K562 (cell line): ENCODE measurements around the gene GTPBP2. TPM values are rescaled to one million over a fixed set of nuclear protein-coding genes. Genes with fewer than 3 reads are reported as not detected.
A peak's percentile ranks its signal among the peaks of the same experiment; 100 is the strongest.

ENCODE experiments used
- CEBPZ ChIP-seq: fragments of 150-350 bp; IDR thresholded peaks from 2 replicates; pipeline ENCODE4 v1.6.1; 2014; ENCODE audit warnings: low read depth, mild to moderate bottlenecking, low read length, borderline replicate concordance
- CHD2 ChIP-seq: IDR thresholded peaks from 2 replicates; pipeline ENCODE4 v1.6.1; 2011; ENCODE audit warnings: low read depth, low read length
- CREM ChIP-seq: IDR thresholded peaks from 2 replicates; pipeline ENCODE4 v1.6.1; 2014; ENCODE audit warnings: antibody characterized with exemption, low read depth
- DPF2 ChIP-seq: fragments of 450-650 bp; IDR thresholded peaks from 2 replicates; pipeline ENCODE4 v1.6.1; 2016
- ESRRB ChIP-seq: fragments of 250-450 bp; sonication (Bioruptor Pico); IDR thresholded peaks from 2 replicates; pipeline ENCODE4 v1.5.0; 2020; ENCODE audit warnings: mild to moderate bottlenecking, moderate library complexity, borderline replicate concordance
- FOXP1 ChIP-seq: sonication (generic); formaldehyde crosslinking; IDR thresholded peaks from 2 replicates; pipeline ENCODE4 v1.8.0; 2022; ENCODE audit warnings: mild to moderate bottlenecking, missing genetic modification reagents
- PRPF4 ChIP-seq: fragments of 200-400 bp; formaldehyde crosslinking; IDR thresholded peaks from one replicate; pipeline ENCODE4 v1.6.1; 2017; ENCODE audit warnings: low read length, low read depth, mild to moderate bottlenecking; ENCODE audit not compliant: insufficient read depth, poor library complexity, severe bottlenecking
- RFX1 ChIP-seq: fragments of 450-650 bp; IDR thresholded peaks from 2 replicates; pipeline ENCODE4 v1.6.1; 2016; ENCODE audit warnings: mild to moderate bottlenecking, moderate library complexity
- SP1 ChIP-seq: sonication (generic); formaldehyde crosslinking; IDR thresholded peaks from 2 replicates; pipeline ENCODE4 v1.8.1; 2022; ENCODE audit warnings: mild to moderate bottlenecking, missing genetic modification reagents
- polyA plus RNA-seq, 8 experiments: library from polyadenylated mRNA; depleted of rRNA in 4 of 8; stranded (reverse) in 5 of 8; unstranded in 3 of 8; fragments of >200 nt; fragmentation: Nextera tagmentation in 2 of 8; fragmentation: Illumina TruSeq in 1 of 8; extraction: Ambion mirVana in 2 of 8; extraction: Trizol in 1 of 8; gene quantifications; 2 replicates each; pipeline versions ENCODE4 v1.2.1 to v1.2.3, GENCODE V29; 2011 to 2014; ENCODE audit warnings: inconsistent platforms in 1 of 8, missing spikeins in 1 of 8
- total RNA-seq, 7 experiments: library from RNA; depleted of rRNA in 6 of 7; stranded (reverse); fragments of >200 nt in 6 of 7; fragmentation: Illumina TruSeq in 2 of 7; extraction: Trizol in 2 of 7; gene quantifications; 2 replicates each; pipeline versions ENCODE4 v1.2.1 to v1.2.3, GENCODE V29; 2011 to 2021; ENCODE audit warnings: low replicate concordance in 1 of 7
- TF ChIP-seq, protein P1 (sequence below): fragments of 200-800 bp; sonication (Bioruptor generic); IDR thresholded peaks from 2 replicates; pipeline ENCODE4 v1.6.1; 2016; ENCODE audit warnings: missing genetic modification characterization, missing compliant biosample characterization
- TF ChIP-seq, protein P2 (sequence below): fragments of 450-650 bp; IDR thresholded peaks from 2 replicates; pipeline ENCODE4 v1.6.1; 2016; ENCODE audit warnings: low read depth, mild to moderate bottlenecking, moderate library complexity
- TF ChIP-seq, protein P3 (sequence below): sonication (generic); IDR thresholded peaks from 2 replicates; pipeline ENCODE4 v1.6.1; 2016

GTPBP2 gene
- total and polyA plus RNA-seq, 9 of the 15 experiments (the other 6 are each of a cell fraction or from before 2014, with no cell fraction given) = 48.4 to 196 (median 111) TPM

DNA sequence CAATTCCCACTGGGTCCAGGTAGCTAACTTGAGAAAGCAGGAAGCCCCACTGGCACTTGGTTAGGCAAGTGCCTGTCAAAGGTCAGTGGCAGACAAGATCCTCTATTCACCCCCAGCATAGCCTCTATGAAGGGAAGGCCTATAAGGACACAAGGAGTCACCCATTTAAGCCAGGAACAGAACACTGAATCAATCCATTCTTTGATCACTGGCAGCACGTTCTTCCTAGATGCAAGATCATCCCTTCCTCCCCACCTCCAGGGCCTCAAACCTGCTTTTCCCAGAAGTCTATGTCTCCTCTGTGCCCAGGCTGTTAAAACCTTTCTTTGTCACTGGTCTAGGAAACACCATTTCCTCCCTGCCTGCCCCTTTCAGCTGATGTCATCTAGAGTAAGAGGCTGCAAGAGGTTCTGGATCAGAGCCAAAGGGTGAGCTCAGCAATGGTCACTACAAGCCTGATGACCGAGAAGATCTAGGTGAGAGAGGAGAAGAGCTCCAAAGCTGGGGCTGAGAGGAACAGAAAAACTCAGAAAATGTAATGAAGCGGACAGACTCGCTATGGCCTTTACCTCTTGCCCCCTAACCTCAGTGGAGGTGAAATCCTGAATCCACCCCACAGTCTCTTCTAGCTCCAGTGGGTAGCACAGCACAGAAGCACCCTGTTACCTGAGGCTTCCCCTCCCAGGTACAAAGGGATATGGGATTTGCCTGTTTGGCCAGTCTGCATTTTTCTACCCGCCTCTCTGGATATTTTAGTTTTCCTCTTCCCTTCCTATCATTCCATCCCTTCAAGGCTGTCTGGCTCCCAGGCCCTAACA is 1.8 kb downstream of the GTPBP2 start (continued):
- TF ChIP-seq, protein P1, sequence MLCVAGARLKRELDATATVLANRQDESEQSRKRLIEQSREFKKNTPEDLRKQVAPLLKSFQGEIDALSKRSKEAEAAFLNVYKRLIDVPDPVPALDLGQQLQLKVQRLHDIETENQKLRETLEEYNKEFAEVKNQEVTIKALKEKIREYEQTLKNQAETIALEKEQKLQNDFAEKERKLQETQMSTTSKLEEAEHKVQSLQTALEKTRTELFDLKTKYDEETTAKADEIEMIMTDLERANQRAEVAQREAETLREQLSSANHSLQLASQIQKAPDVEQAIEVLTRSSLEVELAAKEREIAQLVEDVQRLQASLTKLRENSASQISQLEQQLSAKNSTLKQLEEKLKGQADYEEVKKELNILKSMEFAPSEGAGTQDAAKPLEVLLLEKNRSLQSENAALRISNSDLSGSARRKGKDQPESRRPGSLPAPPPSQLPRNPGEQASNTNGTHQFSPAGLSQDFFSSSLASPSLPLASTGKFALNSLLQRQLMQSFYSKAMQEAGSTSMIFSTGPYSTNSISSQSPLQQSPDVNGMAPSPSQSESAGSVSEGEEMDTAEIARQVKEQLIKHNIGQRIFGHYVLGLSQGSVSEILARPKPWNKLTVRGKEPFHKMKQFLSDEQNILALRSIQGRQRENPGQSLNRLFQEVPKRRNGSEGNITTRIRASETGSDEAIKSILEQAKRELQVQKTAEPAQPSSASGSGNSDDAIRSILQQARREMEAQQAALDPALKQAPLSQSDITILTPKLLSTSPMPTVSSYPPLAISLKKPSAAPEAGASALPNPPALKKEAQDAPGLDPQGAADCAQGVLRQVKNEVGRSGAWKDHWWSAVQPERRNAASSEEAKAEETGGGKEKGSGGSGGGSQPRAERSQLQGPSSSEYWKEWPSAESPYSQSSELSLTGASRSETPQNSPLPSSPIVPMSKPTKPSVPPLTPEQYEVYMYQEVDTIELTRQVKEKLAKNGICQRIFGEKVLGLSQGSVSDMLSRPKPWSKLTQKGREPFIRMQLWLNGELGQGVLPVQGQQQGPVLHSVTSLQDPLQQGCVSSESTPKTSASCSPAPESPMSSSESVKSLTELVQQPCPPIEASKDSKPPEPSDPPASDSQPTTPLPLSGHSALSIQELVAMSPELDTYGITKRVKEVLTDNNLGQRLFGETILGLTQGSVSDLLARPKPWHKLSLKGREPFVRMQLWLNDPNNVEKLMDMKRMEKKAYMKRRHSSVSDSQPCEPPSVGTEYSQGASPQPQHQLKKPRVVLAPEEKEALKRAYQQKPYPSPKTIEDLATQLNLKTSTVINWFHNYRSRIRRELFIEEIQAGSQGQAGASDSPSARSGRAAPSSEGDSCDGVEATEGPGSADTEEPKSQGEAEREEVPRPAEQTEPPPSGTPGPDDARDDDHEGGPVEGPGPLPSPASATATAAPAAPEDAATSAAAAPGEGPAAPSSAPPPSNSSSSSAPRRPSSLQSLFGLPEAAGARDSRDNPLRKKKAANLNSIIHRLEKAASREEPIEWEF (CRISPR knock-in tag) = peak; percentile 87
- TF ChIP-seq RFX1 (no peak), CHD2 (no peak), SP1 (CRISPR knock-in tag) (peak; percentile 79), CEBPZ (no peak), FOXP1 (CRISPR knock-in tag) (peak; percentile 12; the same call in 1 of the 2 replicates), DPF2 (peak; percentile 92), PRPF4 (no peak), CREM (peak; percentile 90), ESRRB (0 out of 2 replicates have a peak, but pooled peaks have one; percentile 63)
- TF ChIP-seq, protein P2, sequence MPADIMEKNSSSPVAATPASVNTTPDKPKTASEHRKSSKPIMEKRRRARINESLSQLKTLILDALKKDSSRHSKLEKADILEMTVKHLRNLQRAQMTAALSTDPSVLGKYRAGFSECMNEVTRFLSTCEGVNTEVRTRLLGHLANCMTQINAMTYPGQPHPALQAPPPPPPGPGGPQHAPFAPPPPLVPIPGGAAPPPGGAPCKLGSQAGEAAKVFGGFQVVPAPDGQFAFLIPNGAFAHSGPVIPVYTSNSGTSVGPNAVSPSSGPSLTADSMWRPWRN = no peak
- TF ChIP-seq, protein P3, sequence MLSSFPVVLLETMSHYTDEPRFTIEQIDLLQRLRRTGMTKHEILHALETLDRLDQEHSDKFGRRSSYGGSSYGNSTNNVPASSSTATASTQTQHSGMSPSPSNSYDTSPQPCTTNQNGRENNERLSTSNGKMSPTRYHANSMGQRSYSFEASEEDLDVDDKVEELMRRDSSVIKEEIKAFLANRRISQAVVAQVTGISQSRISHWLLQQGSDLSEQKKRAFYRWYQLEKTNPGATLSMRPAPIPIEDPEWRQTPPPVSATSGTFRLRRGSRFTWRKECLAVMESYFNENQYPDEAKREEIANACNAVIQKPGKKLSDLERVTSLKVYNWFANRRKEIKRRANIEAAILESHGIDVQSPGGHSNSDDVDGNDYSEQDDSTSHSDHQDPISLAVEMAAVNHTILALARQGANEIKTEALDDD = peak; percentile 12; the same call in 1 of the 2 replicates
